CD8-positive, alpha-beta memory T cell (primary cell): ENCODE data around the gene DPY19L3. TPM values are rescaled to one million over a fixed set of nuclear protein-coding genes. Genes with fewer than 3 reads are reported as not detected.

Source experiments
- CTCF ChIA-PET: fragments of 350-600 bp; sonication (Branson Sonifier 250); formaldehyde crosslinking; loops from one replicate; lab custom pipeline; 2021; ENCODE audit warnings: antibody characterized with exemption; lab: Charles Lee
- POLR2A ChIA-PET: fragments of 350-600 bp; sonication (Branson Sonifier 250); formaldehyde crosslinking; loops from one replicate; lab custom pipeline; 2021; ENCODE audit warnings: antibody characterized with exemption; lab: Charles Lee
- DNase-seq, 5 donors: peaks; one replicate each; pipeline versions ENCODE4 v3.0.0 to v3.0.0-alpha.2; 2020 to 2022; ENCODE audit warnings: mixed read lengths in 1 of 5
- H3K27ac ChIP-seq: one replicate; pipeline ENCODE4 v1.7.0; 2013; ENCODE audit warnings: low read depth, mild to moderate bottlenecking, low read length, moderate library complexity
- H3K27me3 ChIP-seq: 2 replicates; pipeline ENCODE4 v1.7.0; 2013; ENCODE audit warnings: low read length, mild to moderate bottlenecking; ENCODE audit not compliant: insufficient read depth, poor library complexity, severe bottlenecking
- H3K36me3 ChIP-seq: 2 replicates; pipeline ENCODE4 v1.7.0; 2013; ENCODE audit warnings: mild to moderate bottlenecking, low read length, moderate library complexity; ENCODE audit not compliant: insufficient read depth
- H3K4me1 ChIP-seq: 2 replicates; pipeline ENCODE4 v1.7.0; 2013; ENCODE audit warnings: mild to moderate bottlenecking, low read length, moderate library complexity; ENCODE audit not compliant: insufficient read depth
- H3K4me3 ChIP-seq: 2 replicates; pipeline ENCODE4 v1.7.0; 2013; ENCODE audit warnings: mild to moderate bottlenecking, low read length
- H3K9me3 ChIP-seq: 2 replicates; pipeline ENCODE4 v1.7.0; 2013; ENCODE audit warnings: mild to moderate bottlenecking, low read length
- H3K27ac Mint-ChIP-seq, 8 donors: one replicate each; pipeline ENCODE4 v1.8.0; 2020 to 2021; ENCODE audit warnings: mixed read lengths in 8 of 8, mild to moderate bottlenecking in 6 of 8, inconsistent platforms in 3 of 8, moderate library complexity in 3 of 8
- H3K27me3 Mint-ChIP-seq, 2 donors: one replicate each; pipeline ENCODE4 v1.8.0; 2020 to 2021; ENCODE audit warnings: mixed read lengths in 2 of 2, mild to moderate bottlenecking in 1 of 2, moderate library complexity in 1 of 2
- H3K36me3 Mint-ChIP-seq, 3 donors: one replicate each; pipeline ENCODE4 v1.8.0; 2020 to 2021; ENCODE audit warnings: mixed read lengths in 3 of 3, inconsistent platforms in 1 of 3, mild to moderate bottlenecking in 1 of 3
- H3K4me1 Mint-ChIP-seq, 3 donors: one replicate each; pipeline ENCODE4 v1.8.0; 2020 to 2021; ENCODE audit warnings: mixed read lengths in 3 of 3, inconsistent platforms in 1 of 3, mild to moderate bottlenecking in 1 of 3
- H3K4me3 Mint-ChIP-seq, 7 donors: one replicate each; pipeline ENCODE4 v1.8.0; 2020 to 2021; ENCODE audit warnings: mixed read lengths in 7 of 7, mild to moderate bottlenecking in 6 of 7, moderate library complexity in 4 of 7, inconsistent platforms in 2 of 7
- H3K9me3 Mint-ChIP-seq, 5 donors: one replicate each; pipeline ENCODE4 v1.8.0; 2020 to 2022; ENCODE audit warnings: mixed read lengths in 5 of 5, mild to moderate bottlenecking in 3 of 5, moderate library complexity in 2 of 5, inconsistent platforms in 1 of 5
- polyA plus RNA-seq: library from polyadenylated mRNA; unstranded; fragments of 300-500 nt; fragmentation: Illumina TruSeq; gene quantifications from one replicate; pipeline ENCODE4 v1.2.3, GENCODE V29; 2021
- total RNA-seq, 2 experiments: library from RNA; stranded (reverse); gene quantifications; one replicate each; pipeline ENCODE4 v1.2.3, GENCODE V29; 2021

Gene DPY19L3
- total and polyA plus RNA-seq, 3 experiments from 2014 or later, result 2.7 to 25.0 (median 21.6) TPM

- Histone ChIP-seq H3K4me1 (no peaks in the 10 kb centered on the region), H3K4me3 (no peak overlapping the region), H3K27ac (no peak overlapping the region), H3K36me3 (no peaks in the 10 kb centered on the region), H3K27me3 (no peaks in the 10 kb centered on the region), H3K9me3 (no peaks in the 10 kb centered on the region)
- H3K36me3 Mint-ChIP-seq, result peaks cover 0 to 12% (median 11%) of the 10 kb centered on the region in 3 donors
- H3K9me3 Mint-ChIP-seq, result no peaks in the 10 kb centered on the region
- no peak for DNase-seq
- ChIA-PET CTCF (no interaction called here), POLR2A (no interaction called here)
- H3K4me3 Mint-ChIP-seq, result no peak overlapping the region
- H3K4me1 Mint-ChIP-seq, result no peaks in the 10 kb centered on the region
- no peak overlapping the region for H3K27ac Mint-ChIP-seq
- H3K27me3 Mint-ChIP-seq, result no peaks in the 10 kb centered on the region
Observed at GRCh38 chr19:32471095-32471494, 65.5 kb downstream of the DPY19L3 start.

GRCh38 chr19:32471811-32472210, 66.2 kb downstream of the DPY19L3 start:
- no peak overlapping the region for H3K4me3 ChIP-seq
- Mint-ChIP-seq H3K4me1 (no peaks in the 10 kb centered on the region), H3K9me3 (no peaks in the 10 kb centered on the region), H3K36me3 (peaks cover 0 to 12% (median 11%) of the 10 kb centered on the region in 3 donors), H3K27me3 (no peaks in the 10 kb centered on the region), H3K4me3 (no peak overlapping the region), H3K27ac (no peak overlapping the region)
- ChIA-PET POLR2A (no interaction called here), CTCF (no interaction called here)
- no peaks in the 10 kb centered on the region for H3K9me3 ChIP-seq
- H3K4me1 ChIP-seq, result no peaks in the 10 kb centered on the region
- H3K36me3 ChIP-seq, result no peaks in the 10 kb centered on the region
- no peak for DNase-seq
- no peak overlapping the region for H3K27ac ChIP-seq
- H3K27me3 ChIP-seq, result no peaks in the 10 kb centered on the region

- H3K36me3 Mint-ChIP-seq, result peaks cover 6 to 27% (median 15%) of the 10 kb centered on the region in 3 donors
- no peak overlapping the region for H3K27ac Mint-ChIP-seq
- H3K4me3 Mint-ChIP-seq, result no peak overlapping the region
- ChIA-PET CTCF (interaction anchor here (2.1 kb wide), 1 partner anchor 9 kb away, joined by 4 read pairs; no protein-coding TSS in a partner anchor), POLR2A (no interaction called here)
- H3K4me3 ChIP-seq, result no peak overlapping the region
- H3K4me1 Mint-ChIP-seq, result no peaks in the 10 kb centered on the region
- H3K27ac ChIP-seq, result no peak overlapping the region
- no peaks in the 10 kb centered on the region for H3K4me1 ChIP-seq
- no peaks in the 10 kb centered on the region for H3K9me3 ChIP-seq
- no peaks in the 10 kb centered on the region for H3K27me3 ChIP-seq
- peaks cover 0 to 1% (median 0%) of the 10 kb centered on the region in 5 donors for H3K9me3 Mint-ChIP-seq
- H3K27me3 Mint-ChIP-seq, result no peaks in the 10 kb centered on the region
- no peak for DNase-seq
- H3K36me3 ChIP-seq, result no peaks in the 10 kb centered on the region
Observed at GRCh38 chr19:32475141-32476031, 69.8 kb downstream of the DPY19L3 start.

GRCh38 chr19:32476032-32476350, 70.4 kb downstream of the DPY19L3 start:
- CTCF ChIA-PET, result no interaction called here

GRCh38 chr19:32480321-32480720, 74.8 kb downstream of the DPY19L3 start:
- H3K27ac ChIP-seq, result no peak overlapping the region
- no peaks in the 10 kb centered on the region for H3K9me3 ChIP-seq
- DNase-seq, result no peak
- no peak overlapping the region for H3K4me3 ChIP-seq
- no peaks in the 10 kb centered on the region for H3K4me1 ChIP-seq
- ChIA-PET POLR2A (no interaction called here), CTCF (no interaction called here)
- Mint-ChIP-seq H3K27ac (peak overlapping the region in 1 of 8 donors; percentile 88), H3K27me3 (no peaks in the 10 kb centered on the region), H3K4me1 (no peaks in the 10 kb centered on the region), H3K9me3 (peaks cover 0 to 1% (median 0%) of the 10 kb centered on the region in 5 donors), H3K4me3 (no peak overlapping the region), H3K36me3 (peaks cover 6 to 59% (median 37%) of the 10 kb centered on the region in 3 donors)
- H3K27me3 ChIP-seq, result no peaks in the 10 kb centered on the region
- peaks cover 5% of the 10 kb centered on the region for H3K36me3 ChIP-seq

More at GRCh38 chr19:32476032-32476350, 70.4 kb downstream of the DPY19L3 start:
- no peak for DNase-seq
- Mint-ChIP-seq H3K4me3 (no peak overlapping the region), H3K27ac (no peak overlapping the region), H3K27me3 (no peaks in the 10 kb centered on the region), H3K36me3 (peaks cover 6 to 31% (median 17%) of the 10 kb centered on the region in 3 donors), H3K4me1 (no peaks in the 10 kb centered on the region), H3K9me3 (peaks cover 0 to 1% (median 0%) of the 10 kb centered on the region in 5 donors)
- Histone ChIP-seq H3K4me3 (no peak overlapping the region), H3K27ac (no peak overlapping the region), H3K4me1 (no peaks in the 10 kb centered on the region), H3K27me3 (no peaks in the 10 kb centered on the region), H3K36me3 (no peaks in the 10 kb centered on the region), H3K9me3 (no peaks in the 10 kb centered on the region)
- POLR2A ChIA-PET, result interaction anchor here (0.6 kb wide), 1 partner anchor 121 kb away, joined by 5 read pairs; no protein-coding TSS in a partner anchor

- Mint-ChIP-seq H3K4me3 (no peak overlapping the region), H3K36me3 (peaks cover 4 to 54% (median 36%) of the 10 kb centered on the region in 3 donors), H3K27ac (no peak overlapping the region), H3K27me3 (no peaks in the 10 kb centered on the region), H3K4me1 (no peaks in the 10 kb centered on the region), H3K9me3 (no peaks in the 10 kb centered on the region)
- ChIA-PET CTCF (interaction anchor here (1.3 kb wide), 1 partner anchor 10 kb away, joined by 4 read pairs; no protein-coding TSS in a partner anchor), POLR2A (no interaction called here)
- Histone ChIP-seq H3K9me3 (no peaks in the 10 kb centered on the region), H3K27me3 (no peaks in the 10 kb centered on the region), H3K36me3 (peaks cover 5% of the 10 kb centered on the region), H3K4me1 (no peaks in the 10 kb centered on the region), H3K4me3 (no peak overlapping the region), H3K27ac (no peak overlapping the region)
- DNase-seq, result no peak
Observed at GRCh38 chr19:32483574-32483973, 78.0 kb downstream of the DPY19L3 start.

- Mint-ChIP-seq H3K4me1 (no peaks in the 10 kb centered on the region), H3K27ac (no peak overlapping the region), H3K9me3 (no peaks in the 10 kb centered on the region), H3K4me3 (no peak overlapping the region), H3K27me3 (peaks cover 0 to under 1% of the 10 kb centered on the region in 2 donors), H3K36me3 (peaks cover 4 to 10% (median 7%) of the 10 kb centered on the region in 3 donors)
- no peaks in the 10 kb centered on the region for H3K36me3 ChIP-seq
- no peaks in the 10 kb centered on the region for H3K27me3 ChIP-seq
- no peaks in the 10 kb centered on the region for H3K9me3 ChIP-seq
- POLR2A ChIA-PET, result no interaction called here
- no peak overlapping the region for H3K4me3 ChIP-seq
- no peaks in the 10 kb centered on the region for H3K4me1 ChIP-seq
- no peak overlapping the region for H3K27ac ChIP-seq
- DNase-seq, result no peak
- CTCF ChIA-PET, result no interaction called here
Observed at GRCh38 chr19:32489971-32490370, 84.4 kb downstream of the DPY19L3 start.

- Mint-ChIP-seq H3K27ac (no peak overlapping the region), H3K36me3 (no peaks in the 10 kb centered on the region), H3K9me3 (no peaks in the 10 kb centered on the region), H3K4me1 (peaks cover 16 to 18% (median 17%) of the 10 kb centered on the region in 3 donors), H3K27me3 (peaks cover 0 to 1% of the 10 kb centered on the region in 2 donors), H3K4me3 (no peak overlapping the region)
- POLR2A ChIA-PET, result no interaction called here
- no peak overlapping the region for H3K27ac ChIP-seq
- no peaks in the 10 kb centered on the region for H3K4me1 ChIP-seq
- no peaks in the 10 kb centered on the region for H3K36me3 ChIP-seq
- no peak overlapping the region for H3K4me3 ChIP-seq
- CTCF ChIA-PET, result no interaction called here
- no peak for DNase-seq
- H3K9me3 ChIP-seq, result no peaks in the 10 kb centered on the region
- no peaks in the 10 kb centered on the region for H3K27me3 ChIP-seq
Observed at GRCh38 chr19:32497391-32497790, 91.8 kb downstream of the DPY19L3 start.
